SK-N-SH treated with all-trans-retinoic acid at 6 μM for 48 hours (cell line): ENCODE measurements around the gene URM1.

Experiments used
- BACH2 ChIP-seq: fragments of 250-450 bp; sonication (Bioruptor Pico); IDR thresholded peaks from 2 replicates; pipeline ENCODE4 v1.9.0; 2021; ENCODE audit warnings: mild to moderate bottlenecking, borderline replicate concordance
- CSDC2 ChIP-seq: fragments of 250-450 bp; sonication (Bioruptor Pico); IDR thresholded peaks from 2 replicates; pipeline ENCODE4 v1.5.0; 2020; ENCODE audit warnings: mild to moderate bottlenecking, moderate library complexity
- ISL1 ChIP-seq: fragments of 250-450 bp; sonication (Bioruptor Pico); IDR thresholded peaks from 2 replicates; pipeline ENCODE4 v2.1.2; 2022; ENCODE audit warnings: mild to moderate bottlenecking, moderate library complexity
- PPARA ChIP-seq: fragments of 250-450 bp; sonication (Bioruptor Pico); IDR thresholded peaks from 2 replicates; pipeline ENCODE4 v1.5.0; 2020; ENCODE audit warnings: mild to moderate bottlenecking, borderline replicate concordance
- RARB ChIP-seq: fragments of 250-450 bp; sonication (Bioruptor Pico); IDR thresholded peaks from 2 replicates; pipeline ENCODE4 v1.8.0; 2021; ENCODE audit warnings: mild to moderate bottlenecking, moderate library complexity
- SNAI2 ChIP-seq: fragments of 250-450 bp; sonication (Bioruptor Pico); IDR thresholded peaks from 2 replicates; pipeline ENCODE4 v1.5.0; 2020; ENCODE audit warnings: mild to moderate bottlenecking, moderate library complexity
- TOX ChIP-seq: fragments of 250-450 bp; sonication (Bioruptor Pico); IDR thresholded peaks from 2 replicates; pipeline ENCODE4 v1.8.0; 2021; ENCODE audit warnings: mild to moderate bottlenecking, moderate library complexity, borderline replicate concordance
- ZC3H10 ChIP-seq: fragments of 250-450 bp; sonication (Bioruptor Pico); IDR thresholded peaks from 2 replicates; pipeline ENCODE4 v1.5.1; 2021; ENCODE audit warnings: mild to moderate bottlenecking, moderate library complexity
- ZFP30 ChIP-seq: fragments of 450-650 bp; formaldehyde crosslinking; IDR thresholded peaks from 2 replicates; pipeline ENCODE4 v1.5.0; 2022; ENCODE audit warnings: mild to moderate bottlenecking, moderate library complexity
- ZNF8 ChIP-seq: fragments of 450-650 bp; formaldehyde crosslinking; IDR thresholded peaks from 2 replicates; pipeline ENCODE4 v1.5.0; 2020; ENCODE audit warnings: mild to moderate bottlenecking, moderate library complexity
- TF ChIP-seq, protein P1 (sequence below): fragments of 250-450 bp; sonication (Bioruptor Pico); IDR thresholded peaks from 2 replicates; pipeline ENCODE4 v1.8.0; 2020; ENCODE audit warnings: mild to moderate bottlenecking, moderate library complexity, borderline replicate concordance
- TF ChIP-seq, protein P2 (sequence below): fragments of 250-450 bp; sonication (Bioruptor Pico); IDR thresholded peaks from 2 replicates; pipeline ENCODE4 v1.5.1; 2021; ENCODE audit warnings: mild to moderate bottlenecking, moderate library complexity
- TF ChIP-seq, protein P3 (sequence below): fragments of 250-450 bp; sonication (Bioruptor Pico); IDR thresholded peaks from 2 replicates; pipeline ENCODE4 v1.5.1; 2020; ENCODE audit warnings: low read depth, mild to moderate bottlenecking, moderate library complexity
- TF ChIP-seq, protein P4 (sequence below): fragments of 250-450 bp; sonication (Bioruptor Pico); IDR thresholded peaks from 2 replicates; pipeline ENCODE4 v1.5.0; 2020; ENCODE audit warnings: mild to moderate bottlenecking, moderate library complexity

DNA sequence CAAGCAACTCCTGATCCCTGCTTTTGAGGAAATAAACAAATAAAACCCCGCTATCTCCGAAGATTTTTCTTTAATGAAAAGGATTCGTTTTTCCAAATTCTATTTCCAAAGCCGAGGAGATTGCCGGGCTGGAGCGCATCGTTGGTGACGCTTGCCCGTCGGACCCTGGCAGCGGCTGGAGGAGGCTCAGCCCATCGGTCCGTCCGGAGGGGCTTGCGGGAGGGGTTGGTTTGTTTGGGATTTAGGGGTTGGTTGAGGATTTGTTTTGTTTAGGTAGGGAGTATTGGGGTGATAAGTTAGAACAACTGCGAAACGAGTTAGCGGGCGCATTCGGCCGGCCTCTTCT is 20.8 kb downstream of the URM1 start:
- TF ChIP-seq TOX (CRISPR knock-in tag): no peak
- TF ChIP-seq ZC3H10 (CRISPR knock-in tag): no peak
- TF ChIP-seq, protein P1, sequence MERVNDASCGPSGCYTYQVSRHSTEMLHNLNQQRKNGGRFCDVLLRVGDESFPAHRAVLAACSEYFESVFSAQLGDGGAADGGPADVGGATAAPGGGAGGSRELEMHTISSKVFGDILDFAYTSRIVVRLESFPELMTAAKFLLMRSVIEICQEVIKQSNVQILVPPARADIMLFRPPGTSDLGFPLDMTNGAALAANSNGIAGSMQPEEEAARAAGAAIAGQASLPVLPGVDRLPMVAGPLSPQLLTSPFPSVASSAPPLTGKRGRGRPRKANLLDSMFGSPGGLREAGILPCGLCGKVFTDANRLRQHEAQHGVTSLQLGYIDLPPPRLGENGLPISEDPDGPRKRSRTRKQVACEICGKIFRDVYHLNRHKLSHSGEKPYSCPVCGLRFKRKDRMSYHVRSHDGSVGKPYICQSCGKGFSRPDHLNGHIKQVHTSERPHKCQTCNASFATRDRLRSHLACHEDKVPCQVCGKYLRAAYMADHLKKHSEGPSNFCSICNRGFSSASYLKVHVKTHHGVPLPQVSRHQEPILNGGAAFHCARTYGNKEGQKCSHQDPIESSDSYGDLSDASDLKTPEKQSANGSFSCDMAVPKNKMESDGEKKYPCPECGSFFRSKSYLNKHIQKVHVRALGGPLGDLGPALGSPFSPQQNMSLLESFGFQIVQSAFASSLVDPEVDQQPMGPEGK (CRISPR knock-in tag): no peak
- TF ChIP-seq, protein P2, sequence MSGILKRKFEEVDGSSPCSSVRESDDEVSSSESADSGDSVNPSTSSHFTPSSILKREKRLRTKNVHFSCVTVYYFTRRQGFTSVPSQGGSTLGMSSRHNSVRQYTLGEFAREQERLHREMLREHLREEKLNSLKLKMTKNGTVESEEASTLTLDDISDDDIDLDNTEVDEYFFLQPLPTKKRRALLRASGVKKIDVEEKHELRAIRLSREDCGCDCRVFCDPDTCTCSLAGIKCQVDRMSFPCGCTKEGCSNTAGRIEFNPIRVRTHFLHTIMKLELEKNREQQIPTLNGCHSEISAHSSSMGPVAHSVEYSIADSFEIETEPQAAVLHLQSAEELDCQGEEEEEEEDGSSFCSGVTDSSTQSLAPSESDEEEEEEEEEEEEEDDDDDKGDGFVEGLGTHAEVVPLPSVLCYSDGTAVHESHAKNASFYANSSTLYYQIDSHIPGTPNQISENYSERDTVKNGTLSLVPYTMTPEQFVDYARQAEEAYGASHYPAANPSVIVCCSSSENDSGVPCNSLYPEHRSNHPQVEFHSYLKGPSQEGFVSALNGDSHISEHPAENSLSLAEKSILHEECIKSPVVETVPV (CRISPR knock-in tag): no peak
- no peak for TF ChIP-seq ZNF8
- no peak for TF ChIP-seq PPARA (CRISPR knock-in tag)
- TF ChIP-seq SNAI2: no peak
- TF ChIP-seq CSDC2 (CRISPR knock-in tag): no peak
- TF ChIP-seq BACH2 (CRISPR knock-in tag): no peak
- TF ChIP-seq, protein P3, sequence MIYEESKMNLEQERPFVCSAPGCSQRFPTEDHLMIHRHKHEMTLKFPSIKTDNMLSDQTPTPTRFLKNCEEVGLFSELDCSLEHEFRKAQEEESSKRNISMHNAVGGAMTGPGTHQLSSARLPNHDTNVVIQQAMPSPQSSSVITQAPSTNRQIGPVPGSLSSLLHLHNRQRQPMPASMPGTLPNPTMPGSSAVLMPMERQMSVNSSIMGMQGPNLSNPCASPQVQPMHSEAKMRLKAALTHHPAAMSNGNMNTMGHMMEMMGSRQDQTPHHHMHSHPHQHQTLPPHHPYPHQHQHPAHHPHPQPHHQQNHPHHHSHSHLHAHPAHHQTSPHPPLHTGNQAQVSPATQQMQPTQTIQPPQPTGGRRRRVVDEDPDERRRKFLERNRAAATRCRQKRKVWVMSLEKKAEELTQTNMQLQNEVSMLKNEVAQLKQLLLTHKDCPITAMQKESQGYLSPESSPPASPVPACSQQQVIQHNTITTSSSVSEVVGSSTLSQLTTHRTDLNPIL (CRISPR knock-in tag): no peak
- no peak for TF ChIP-seq ISL1 (CRISPR knock-in tag)
- no peak for TF ChIP-seq RARB (CRISPR knock-in tag)
- TF ChIP-seq ZFP30 (CRISPR knock-in tag): no peak
- TF ChIP-seq, protein P4, sequence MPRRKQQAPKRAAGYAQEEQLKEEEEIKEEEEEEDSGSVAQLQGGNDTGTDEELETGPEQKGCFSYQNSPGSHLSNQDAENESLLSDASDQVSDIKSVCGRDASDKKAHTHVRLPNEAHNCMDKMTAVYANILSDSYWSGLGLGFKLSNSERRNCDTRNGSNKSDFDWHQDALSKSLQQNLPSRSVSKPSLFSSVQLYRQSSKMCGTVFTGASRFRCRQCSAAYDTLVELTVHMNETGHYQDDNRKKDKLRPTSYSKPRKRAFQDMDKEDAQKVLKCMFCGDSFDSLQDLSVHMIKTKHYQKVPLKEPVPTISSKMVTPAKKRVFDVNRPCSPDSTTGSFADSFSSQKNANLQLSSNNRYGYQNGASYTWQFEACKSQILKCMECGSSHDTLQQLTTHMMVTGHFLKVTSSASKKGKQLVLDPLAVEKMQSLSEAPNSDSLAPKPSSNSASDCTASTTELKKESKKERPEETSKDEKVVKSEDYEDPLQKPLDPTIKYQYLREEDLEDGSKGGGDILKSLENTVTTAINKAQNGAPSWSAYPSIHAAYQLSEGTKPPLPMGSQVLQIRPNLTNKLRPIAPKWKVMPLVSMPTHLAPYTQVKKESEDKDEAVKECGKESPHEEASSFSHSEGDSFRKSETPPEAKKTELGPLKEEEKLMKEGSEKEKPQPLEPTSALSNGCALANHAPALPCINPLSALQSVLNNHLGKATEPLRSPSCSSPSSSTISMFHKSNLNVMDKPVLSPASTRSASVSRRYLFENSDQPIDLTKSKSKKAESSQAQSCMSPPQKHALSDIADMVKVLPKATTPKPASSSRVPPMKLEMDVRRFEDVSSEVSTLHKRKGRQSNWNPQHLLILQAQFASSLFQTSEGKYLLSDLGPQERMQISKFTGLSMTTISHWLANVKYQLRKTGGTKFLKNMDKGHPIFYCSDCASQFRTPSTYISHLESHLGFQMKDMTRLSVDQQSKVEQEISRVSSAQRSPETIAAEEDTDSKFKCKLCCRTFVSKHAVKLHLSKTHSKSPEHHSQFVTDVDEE: no peak
